Heart left ventricle (tissue), 13 donors: ENCODE measurements around the gene COL7A1.

ENCODE experiments used
- CTCF ChIP-seq, 12 donors: fragments of 200-600 bp; sonication (generic) in 4 of 12; IDR thresholded peaks; one replicate each; pipeline versions ENCODE4 v1.5.0 to v1.8.0; 2018 to 2022; ENCODE audit warnings: antibody characterized with exemption in 12 of 12, mild to moderate bottlenecking in 5 of 12
- POLR2A ChIP-seq, 2 donors: fragments of 450-650 bp; IDR thresholded peaks; one replicate each; pipeline ENCODE4 v1.6.1; 2017; ENCODE audit warnings: antibody characterized with exemption in 2 of 2, mild to moderate bottlenecking in 2 of 2, moderate library complexity in 2 of 2
- donor health status: ischemic (EF 13 %, LVEDD 7.1; RV severe dilation, severe dysfunction).
- donor health status: DM: no; HTN: yes; CAD: no.
- donor health status: DM: no; HTN: no; CAD: no.
- donor health status: ischemic (EF 25% LVEDD 6.9; RV normal size, moderate dysfunction).
- donor health status: ischemic (EF 25% LVEDD 5.7; RV mildly dilated, moderate dysfunction).
- donor health status: ischemic (EF 35%, LVEDD 5.7; RV mildly dilated, moderate dysfunction).
- donor health status: nonischemic (EF 11% LVEDD 7.7; RV severe dilation, severe dysfunction).
- donor health status: DM: yes; HTN: yes; CAD: no.
- donor health status: PGD.
- donor health status: ischemic (EF 29% LVEDD 5.4; RV normal size, mild dysfunction).
- donor health status: nonischemic (EF 23%, LVEDD 6.1; RV moderate dilation, normal function).

GRCh38 chr3:48630833-48631232 is 35.7 kb upstream of the COL7A1 start:
- TF ChIP-seq CTCF (IDR thresholded peaks at IDR 0.05) = no peak
- no peak for TF ChIP-seq POLR2A (IDR thresholded peaks at IDR 0.05)
